ENCODE results near the gene NALCN.

GRCh38 chr13:101157261-101157660 lies 259.0 kb downstream of the NALCN start:
- TF ChIP-seq, protein P1, sequence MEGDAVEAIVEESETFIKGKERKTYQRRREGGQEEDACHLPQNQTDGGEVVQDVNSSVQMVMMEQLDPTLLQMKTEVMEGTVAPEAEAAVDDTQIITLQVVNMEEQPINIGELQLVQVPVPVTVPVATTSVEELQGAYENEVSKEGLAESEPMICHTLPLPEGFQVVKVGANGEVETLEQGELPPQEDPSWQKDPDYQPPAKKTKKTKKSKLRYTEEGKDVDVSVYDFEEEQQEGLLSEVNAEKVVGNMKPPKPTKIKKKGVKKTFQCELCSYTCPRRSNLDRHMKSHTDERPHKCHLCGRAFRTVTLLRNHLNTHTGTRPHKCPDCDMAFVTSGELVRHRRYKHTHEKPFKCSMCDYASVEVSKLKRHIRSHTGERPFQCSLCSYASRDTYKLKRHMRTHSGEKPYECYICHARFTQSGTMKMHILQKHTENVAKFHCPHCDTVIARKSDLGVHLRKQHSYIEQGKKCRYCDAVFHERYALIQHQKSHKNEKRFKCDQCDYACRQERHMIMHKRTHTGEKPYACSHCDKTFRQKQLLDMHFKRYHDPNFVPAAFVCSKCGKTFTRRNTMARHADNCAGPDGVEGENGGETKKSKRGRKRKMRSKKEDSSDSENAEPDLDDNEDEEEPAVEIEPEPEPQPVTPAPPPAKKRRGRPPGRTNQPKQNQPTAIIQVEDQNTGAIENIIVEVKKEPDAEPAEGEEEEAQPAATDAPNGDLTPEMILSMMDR (IDR thresholded peaks at IDR 0.05): no peak
- no peak for TF ChIP-seq POLR2A (IDR thresholded peaks at IDR 0.05)
